KMS-11 (cell line): ENCODE results near the gene DLL3.

Experiments used
- H2AFZ ChIP-seq: fragments of 200-600 bp; sonication (generic); 2 replicates; pipeline ENCODE4 v1.6.1; 2016; ENCODE audit warnings: antibody characterized with exemption, mixed run types, low read depth
- H3K27ac ChIP-seq: fragments of 200-600 bp; sonication (generic); 2 replicates; pipeline ENCODE4 v1.6.1; 2016; ENCODE audit warnings: mild to moderate bottlenecking, mixed run types
- H3K27me3 ChIP-seq: fragments of 200-600 bp; sonication (generic); 2 replicates; pipeline ENCODE4 v1.6.1; 2017; ENCODE audit warnings: mild to moderate bottlenecking, low read depth, mixed run types, moderate library complexity; ENCODE audit not compliant: insufficient read depth
- H3K36me3 ChIP-seq: fragments of 200-600 bp; sonication (generic); 2 replicates; pipeline ENCODE4 v1.6.1; 2017; ENCODE audit warnings: mild to moderate bottlenecking, mixed run types; ENCODE audit not compliant: insufficient read depth
- H3K4me1 ChIP-seq: fragments of 200-600 bp; sonication (generic); 2 replicates; pipeline ENCODE4 v1.6.1; 2016; ENCODE audit warnings: mild to moderate bottlenecking, low read depth, mixed run types; ENCODE audit not compliant: poor library complexity, severe bottlenecking
- H3K4me2 ChIP-seq: fragments of 200-600 bp; sonication (generic); 2 replicates; pipeline ENCODE4 v1.7.0; 2016; ENCODE audit warnings: mild to moderate bottlenecking, mixed run types
- H3K4me3 ChIP-seq: fragments of 200-600 bp; sonication (generic); IDR thresholded peaks from 2 replicates; pipeline ENCODE4 v1.6.1; 2017; ENCODE audit warnings: low read depth, low read length, mixed read lengths; ENCODE audit not compliant: insufficient read depth
- H3K79me2 ChIP-seq: fragments of 200-600 bp; sonication (generic); 2 replicates; pipeline ENCODE4 v1.6.1; 2016; ENCODE audit warnings: low read depth, mixed run types; ENCODE audit not compliant: insufficient read depth
- H3K9ac ChIP-seq: fragments of 200-600 bp; sonication (generic); 2 replicates; pipeline ENCODE4 v1.6.1; 2016; ENCODE audit warnings: mild to moderate bottlenecking, mixed run types
- H4K20me1 ChIP-seq: fragments of 200-600 bp; sonication (generic); 2 replicates; pipeline ENCODE4 v1.6.1; 2016; ENCODE audit warnings: mild to moderate bottlenecking, mixed run types; ENCODE audit not compliant: insufficient read depth
- CTCF ChIP-seq: fragments of 200-600 bp; sonication (generic); conservative IDR thresholded peaks from 2 replicates; pipeline ENCODE4 v1.6.1; 2017; ENCODE audit warnings: low read depth, mild to moderate bottlenecking, antibody characterized with exemption, low read length, moderate library complexity, mixed read lengths

DLL3 gene

GRCh38 chr19:39496063-39496462 lies 2.7 kb upstream of the DLL3 start:
- Histone ChIP-seq H3K4me1 (peaks cover 13% of the 10 kb centered on the region), H3K79me2 (no peaks in the 10 kb centered on the region), H4K20me1 (no peaks in the 10 kb centered on the region), H3K27ac (no peak overlapping the region), H3K27me3 (peaks cover 55% of the 10 kb centered on the region), H3K36me3 (no peaks in the 10 kb centered on the region), H3K4me2 (no peak overlapping the region), H3K4me3 (no peak overlapping the region), H3K9ac (no peak overlapping the region), H2AFZ (no peak overlapping the region)
- no peak for TF ChIP-seq CTCF

GRCh38 chr19:39497701-39497995 lies 1.1 kb upstream of the DLL3 start:
- Histone ChIP-seq H4K20me1 (no peaks in the 10 kb centered on the region), H3K4me2 (peak overlapping the region; percentile 78; the same call in 1 of the 2 replicates), H3K27ac (no peak overlapping the region), H3K4me1 (peaks cover 13% of the 10 kb centered on the region), H3K4me3 (no peak overlapping the region), H3K79me2 (no peaks in the 10 kb centered on the region), H2AFZ (peak overlapping the region; percentile 46; the same call in 1 of the 2 replicates), H3K27me3 (peaks cover 59% of the 10 kb centered on the region), H3K36me3 (no peaks in the 10 kb centered on the region), H3K9ac (no peak overlapping the region)
- TF ChIP-seq CTCF = no peak

- 0 out of 2 replicates have a peak, but pooled peaks have one; percentile 18 for TF ChIP-seq CTCF
- Histone ChIP-seq H3K4me3 (no peak overlapping the region), H3K27me3 (peaks cover 62% of the 10 kb centered on the region), H3K9ac (no peak overlapping the region), H3K27ac (no peak overlapping the region), H3K4me1 (peaks cover 13% of the 10 kb centered on the region), H3K79me2 (no peaks in the 10 kb centered on the region), H3K36me3 (no peaks in the 10 kb centered on the region), H2AFZ (peak overlapping the region; percentile 46; the same call in 1 of the 2 replicates), H3K4me2 (peak overlapping the region; percentile 78; the same call in 1 of the 2 replicates), H4K20me1 (no peaks in the 10 kb centered on the region)
Observed at GRCh38 chr19:39497996-39498797, 550 bp upstream of the DLL3 start.

- Histone ChIP-seq H3K4me2 (no peak overlapping the region), H3K79me2 (no peaks in the 10 kb centered on the region), H3K27ac (no peak overlapping the region), H2AFZ (no peak overlapping the region), H3K4me1 (peaks cover 13% of the 10 kb centered on the region), H3K9ac (no peak overlapping the region), H3K36me3 (no peaks in the 10 kb centered on the region), H3K4me3 (no peak overlapping the region), H4K20me1 (no peaks in the 10 kb centered on the region), H3K27me3 (peaks cover 77% of the 10 kb centered on the region)
- TF ChIP-seq CTCF = no peak
Observed at GRCh38 chr19:39499932-39500331, 1.2 kb downstream of the DLL3 start.
